HepG2 (cell line): ENCODE data around the gene SF3A2.

Experiments
- CBX2 ChIP-seq, 2 experiments: fragments of 200-600 bp in 1 of 2; sonication (generic); formaldehyde crosslinking in 1 of 2; IDR thresholded peaks; 2 replicates each; pipeline versions ENCODE4 v1.7.0 to v1.8.1; 2018 to 2022; ENCODE audit warnings: low read depth in 2 of 2, low read length in 1 of 2, mild to moderate bottlenecking in 1 of 2, missing genetic modification reagents in 1 of 2
- CCDC6 ChIP-seq: sonication (generic); formaldehyde crosslinking; IDR thresholded peaks from 2 replicates; pipeline ENCODE4 v1.8.1; 2022; ENCODE audit warnings: mild to moderate bottlenecking, missing genetic modification reagents, moderate library complexity
- CTCF ChIP-seq: sonication (generic); formaldehyde crosslinking; IDR thresholded peaks from 2 replicates; pipeline ENCODE4 v1.5.0; 2020; ENCODE audit warnings: mild to moderate bottlenecking, missing genetic modification reagents, moderate library complexity
- KAT8 ChIP-seq: IDR thresholded peaks from 2 replicates; pipeline ENCODE4 v1.6.1; 2016; ENCODE audit warnings: missing genetic modification reagents, missing compliant biosample characterization
- MYC ChIP-seq: sonication (generic); formaldehyde crosslinking; IDR thresholded peaks from 2 replicates; pipeline ENCODE4 v1.9.0; 2021; ENCODE audit warnings: missing genetic modification reagents, borderline replicate concordance
- RNF2 ChIP-seq: fragments of 450-650 bp; conservative IDR thresholded peaks from 2 replicates; pipeline ENCODE4 v1.6.1; 2016; ENCODE audit warnings: low read depth
- ZNF549 ChIP-seq: sonication (generic); formaldehyde crosslinking; IDR thresholded peaks from 2 replicates; pipeline ENCODE4 v1.5.0; 2020; ENCODE audit warnings: missing genetic modification reagents

GRCh38 chr19:2276429-2276986, 39.9 kb downstream of the SF3A2 start:
- no peak for TF ChIP-seq ZNF549 (CRISPR knock-in tag)
- TF ChIP-seq CCDC6 (CRISPR knock-in tag), result no peak
- TF ChIP-seq MYC (CRISPR knock-in tag), result no peak
- no peak for TF ChIP-seq CBX2 (IDR thresholded peaks at IDR 0.05; ENCODE audit: low read depth, low read length)
- TF ChIP-seq CBX2 (CRISPR knock-in tag; IDR thresholded peaks at IDR 0.05; ENCODE audit: low read depth), result no peak
- TF ChIP-seq KAT8 (CRISPR knock-in tag), result no peak
- TF ChIP-seq CTCF (CRISPR knock-in tag), result no peak
- TF ChIP-seq RNF2, result no peak
